H1 (cell line): ENCODE data around the gene PROM2. TPM values are rescaled to one million over a fixed set of nuclear protein-coding genes. Genes with fewer than 3 reads are reported as not detected.

Experiments
- BCL11A ChIP-seq, 2 experiments: IDR thresholded peaks; one replicate each; pipeline ENCODE4 v1.6.1; 2011; ENCODE audit warnings: low read depth in 2 of 2, low read length in 2 of 2, mild to moderate bottlenecking in 2 of 2
- CHD1 ChIP-seq: IDR thresholded peaks from 2 replicates; pipeline ENCODE4 v1.6.1; 2012; ENCODE audit warnings: low read depth, low read length, improper control_type of control experiment
- POU5F1 ChIP-seq: IDR thresholded peaks from 2 replicates; pipeline ENCODE4 v1.6.1; 2011; ENCODE audit warnings: low read depth, mild to moderate bottlenecking, low read length, moderate library complexity
- SP4 ChIP-seq: IDR thresholded peaks from 2 replicates; pipeline ENCODE4 v1.6.1; 2012; ENCODE audit warnings: low read length, inconsistent platforms
- TCF12 ChIP-seq: IDR thresholded peaks from 2 replicates; pipeline ENCODE4 v1.6.1; 2011; ENCODE audit warnings: low read depth, mild to moderate bottlenecking, low read length
- TEAD4 ChIP-seq: IDR thresholded peaks from 2 replicates; pipeline ENCODE4 v1.6.1; 2012; ENCODE audit warnings: low read depth, low read length, inconsistent platforms, mixed read lengths
- polyA plus RNA-seq, 7 experiments: library from polyadenylated mRNA; depleted of rRNA in 3 of 7; stranded (reverse) in 5 of 7; unstranded in 2 of 7; fragments of >200 nt in 5 of 7; fragments of 200-250 nt in 2 of 7; gene quantifications; 1 replicate in 5 of 7; 2 replicates in 1 of 7; 4 replicates in 1 of 7; pipeline versions ENCODE4 v1.2.1 to v1.2.3, GENCODE V29; 2011 to 2013; ENCODE audit warnings: missing spikeins in 2 of 7, mixed read lengths in 2 of 7
- total RNA-seq: library from RNA; stranded (reverse); fragmentation: NEBNext Ultra II Directional; extraction: Animal tissue kit (Norgen Biotek cat#: 25700); gene quantifications from 2 replicates; pipeline ENCODE4 v1.2.1, GENCODE V29; 2021

PROM2 gene
- total and polyA plus RNA-seq, 2 of the 8 experiments (the other 6 are each of a cell fraction or from before 2014, with no cell fraction given): 1.6 to 3.8 TPM

- TF ChIP-seq TEAD4: no peak
- TF ChIP-seq TCF12: no peak
- no peak for TF ChIP-seq SP4
- no peak for TF ChIP-seq CHD1
- TF ChIP-seq BCL11A (IDR thresholded peaks at IDR 0.05; ENCODE audit: low read depth in 2 of 2, low read length in 2 of 2): no peak
- TF ChIP-seq POU5F1: no peak
- TF ChIP-seq, all 59 proteins: peak for 0
Observed at GRCh38 chr2:95306336-95306895, 32.2 kb downstream of the PROM2 start (continued).
